ENCODE results near the gene VASH1.

Gene VASH1

GRCh38 chr14:76776428-76777251 is 15.4 kb downstream of the VASH1 start (continued):
- TF ChIP-seq ZNF580 (tag by site-specific recombination; IDR thresholded peaks at IDR 0.05) (no peak), GLI4 (tag by site-specific recombination; IDR thresholded peaks at IDR 0.05) (no peak), ZNF391 (tag by site-specific recombination; IDR thresholded peaks at IDR 0.05; ENCODE audit: borderline replicate concordance, low read depth) (no peak), PRDM10 (tag by site-specific recombination; IDR thresholded peaks at IDR 0.05) (no peak), ZNF76 (tag by site-specific recombination; IDR thresholded peaks at IDR 0.05; ENCODE audit: borderline replicate concordance, low read depth) (no peak), FEZF1 (tag by site-specific recombination; IDR thresholded peaks at IDR 0.05) (no peak), ZNF426 (tag by site-specific recombination; IDR thresholded peaks at IDR 0.05) (no peak), ZNF37A (tag by site-specific recombination; IDR thresholded peaks at IDR 0.05) (no peak), ZNF19 (tag by site-specific recombination; IDR thresholded peaks at IDR 0.05; ENCODE audit: low read depth) (no peak), ZFP41 (tag by site-specific recombination; IDR thresholded peaks at IDR 0.05; ENCODE audit: borderline replicate concordance) (no peak), ZNF146 (tag by site-specific recombination; IDR thresholded peaks at IDR 0.05) (no peak), SCRT2 (tag by site-specific recombination; IDR thresholded peaks at IDR 0.05) (no peak), ZNF791 (tag by site-specific recombination; IDR thresholded peaks at IDR 0.05) (no peak), GLIS1 (tag by site-specific recombination; IDR thresholded peaks at IDR 0.05) (peak; percentile 44; the same call in 1 of the 2 replicates), MYNN (tag by site-specific recombination; IDR thresholded peaks at IDR 0.05; ENCODE audit: borderline replicate concordance) (no peak), MZF1 (tag by site-specific recombination; IDR thresholded peaks at IDR 0.05; ENCODE audit: borderline replicate concordance) (no peak), ZFP69B (tag by site-specific recombination; IDR thresholded peaks at IDR 0.05) (no peak), ZNF335 (tag by site-specific recombination; conservative IDR thresholded peaks at IDR 0.05) (no peak), ZNF214 (tag by site-specific recombination; IDR thresholded peaks at IDR 0.05; ENCODE audit: borderline replicate concordance) (no peak), ZNF366 (tag by site-specific recombination; conservative IDR thresholded peaks at IDR 0.05) (no peak), ZFHX2 (tag by site-specific recombination; conservative IDR thresholded peaks at IDR 0.05) (0 out of 2 replicates have a peak, but pooled peaks have one; percentile 15)
- TF ChIP-seq, protein P1, sequence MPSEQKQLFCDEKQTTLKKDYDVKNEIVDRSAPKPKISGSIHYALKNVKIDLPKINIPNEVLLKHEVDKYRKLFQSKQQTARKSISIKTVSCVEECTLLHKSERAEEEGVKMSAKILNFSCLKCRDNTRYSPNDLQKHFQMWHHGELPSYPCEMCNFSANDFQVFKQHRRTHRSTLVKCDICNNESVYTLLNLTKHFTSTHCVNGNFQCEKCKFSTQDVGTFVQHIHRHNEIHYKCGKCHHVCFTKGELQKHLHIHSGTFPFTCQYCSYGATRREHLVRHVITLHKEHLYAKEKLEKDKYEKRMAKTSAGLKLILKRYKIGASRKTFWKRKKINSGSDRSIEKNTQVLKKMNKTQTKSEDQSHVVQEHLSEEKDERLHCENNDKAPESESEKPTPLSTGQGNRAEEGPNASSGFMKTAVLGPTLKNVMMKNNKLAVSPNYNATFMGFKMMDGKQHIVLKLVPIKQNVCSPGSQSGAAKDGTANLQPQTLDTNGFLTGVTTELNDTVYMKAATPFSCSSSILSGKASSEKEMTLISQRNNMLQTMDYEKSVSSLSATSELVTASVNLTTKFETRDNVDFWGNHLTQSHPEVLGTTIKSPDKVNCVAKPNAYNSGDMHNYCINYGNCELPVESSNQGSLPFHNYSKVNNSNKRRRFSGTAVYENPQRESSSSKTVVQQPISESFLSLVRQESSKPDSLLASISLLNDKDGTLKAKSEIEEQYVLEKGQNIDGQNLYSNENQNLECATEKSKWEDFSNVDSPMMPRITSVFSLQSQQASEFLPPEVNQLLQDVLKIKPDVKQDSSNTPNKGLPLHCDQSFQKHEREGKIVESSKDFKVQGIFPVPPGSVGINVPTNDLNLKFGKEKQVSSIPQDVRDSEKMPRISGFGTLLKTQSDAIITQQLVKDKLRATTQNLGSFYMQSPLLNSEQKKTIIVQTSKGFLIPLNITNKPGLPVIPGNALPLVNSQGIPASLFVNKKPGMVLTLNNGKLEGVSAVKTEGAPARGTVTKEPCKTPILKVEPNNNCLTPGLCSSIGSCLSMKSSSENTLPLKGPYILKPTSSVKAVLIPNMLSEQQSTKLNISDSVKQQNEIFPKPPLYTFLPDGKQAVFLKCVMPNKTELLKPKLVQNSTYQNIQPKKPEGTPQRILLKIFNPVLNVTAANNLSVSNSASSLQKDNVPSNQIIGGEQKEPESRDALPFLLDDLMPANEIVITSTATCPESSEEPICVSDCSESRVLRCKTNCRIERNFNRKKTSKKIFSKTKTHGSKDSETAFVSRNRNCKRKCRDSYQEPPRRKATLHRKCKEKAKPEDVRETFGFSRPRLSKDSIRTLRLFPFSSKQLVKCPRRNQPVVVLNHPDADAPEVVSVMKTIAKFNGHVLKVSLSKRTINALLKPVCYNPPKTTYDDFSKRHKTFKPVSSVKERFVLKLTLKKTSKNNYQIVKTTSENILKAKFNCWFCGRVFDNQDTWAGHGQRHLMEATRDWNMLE (tag by site-specific recombination; conservative IDR thresholded peaks at IDR 0.05; ENCODE audit: low read depth) = no peak
